HEK293 (cell line): Measurements from ENCODE around the gene CERS4.

Experiments
- CTCF ChIA-PET: fragments of 350-600 bp; formaldehyde crosslinking; extraction: SDS; loops from one replicate; lab custom pipeline; 2021; ENCODE audit warnings: antibody characterized with exemption; lab: Yijun Ruan, JAX
- POLR2A ChIA-PET: fragments of 300-600 bp; formaldehyde crosslinking; extraction: SDS; loops from one replicate; lab custom pipeline; 2020; ENCODE audit warnings: antibody characterized with exemption, inconsistent platforms; lab: Yijun Ruan, JAX
- H3K27ac ChIP-seq: fragments of 200-500 bp; sonication (Bioruptor generic); 2 replicates; pipeline ENCODE4 v1.5.1; 2014; ENCODE audit warnings: low read depth, low read length, control low read depth, inconsistent platforms; ENCODE audit errors: extremely low read depth
- H3K36me3 ChIP-seq, 2 experiments: fragments of 200-500 bp in 1 of 2; sonication (Bioruptor generic) in 1 of 2; 1 replicate in 1 of 2; 2 replicates in 1 of 2; pipeline ENCODE4 v1.5.1; 2014 to 2017; ENCODE audit warnings: inconsistent platforms in 2 of 2, low read length in 2 of 2; ENCODE audit not compliant: control insufficient read depth in 2 of 2, insufficient read depth in 1 of 2
- H3K4me1 ChIP-seq: fragments of 200-500 bp; sonication (Bioruptor generic); 2 replicates; pipeline ENCODE4 v1.5.1; 2014; ENCODE audit warnings: mild to moderate bottlenecking, low read length, inconsistent platforms; ENCODE audit not compliant: control insufficient read depth, insufficient read depth
- H3K4me3 ChIP-seq: 2 replicates; pipeline ENCODE4 v1.5.1; 2011; ENCODE audit warnings: low read depth, mild to moderate bottlenecking, control low read depth, low read length, moderate library complexity
- H3K9me3 ChIP-seq: fragments of 200-500 bp; sonication (Bioruptor generic); 2 replicates; pipeline ENCODE4 v1.5.1; 2014; ENCODE audit warnings: low read depth, low read length, inconsistent platforms; ENCODE audit not compliant: control insufficient read depth, insufficient read depth
- EGR2 ChIP-seq: fragments of 450-650 bp; formaldehyde crosslinking; IDR thresholded peaks from 2 replicates; pipeline ENCODE4 v1.5.1; 2016; ENCODE audit warnings: low read depth, missing biosample characterization, missing genetic modification characterization
- PRDM4 ChIP-seq: fragments of 450-650 bp; formaldehyde crosslinking; IDR thresholded peaks from 2 replicates; pipeline ENCODE4 v1.5.1; 2017; ENCODE audit warnings: missing biosample characterization, missing genetic modification characterization
- ZBTB49 ChIP-seq: fragments of 450-650 bp; formaldehyde crosslinking; IDR thresholded peaks from 2 replicates; pipeline ENCODE4 v1.5.1; 2016; ENCODE audit warnings: missing biosample characterization, missing genetic modification characterization, low read depth
- ZFHX2 ChIP-seq: fragments of 450-650 bp; formaldehyde crosslinking; conservative IDR thresholded peaks from 2 replicates; pipeline ENCODE4 v1.5.1; 2016; ENCODE audit warnings: missing biosample characterization, missing genetic modification characterization
- ZNF138 ChIP-seq: fragments of 450-650 bp; formaldehyde crosslinking; IDR thresholded peaks from 2 replicates; pipeline ENCODE4 v1.5.1; 2016; ENCODE audit warnings: missing biosample characterization, missing genetic modification characterization, borderline replicate concordance
- ZNF26 ChIP-seq: fragments of 450-650 bp; formaldehyde crosslinking; IDR thresholded peaks from 2 replicates; pipeline ENCODE4 v1.5.1; 2016; ENCODE audit warnings: missing biosample characterization, missing genetic modification characterization
- ZNF341 ChIP-seq: fragments of 450-650 bp; formaldehyde crosslinking; IDR thresholded peaks from 2 replicates; pipeline ENCODE4; 2016; ENCODE audit warnings: low read depth, missing biosample characterization, missing genetic modification characterization
- ZNF366 ChIP-seq: fragments of 450-650 bp; formaldehyde crosslinking; conservative IDR thresholded peaks from 2 replicates; pipeline ENCODE4 v1.5.1; 2016; ENCODE audit warnings: missing biosample characterization, missing genetic modification characterization
- ZNF398 ChIP-seq: fragments of 450-650 bp; formaldehyde crosslinking; IDR thresholded peaks from 2 replicates; pipeline ENCODE4 v1.5.1; 2017; ENCODE audit warnings: missing biosample characterization, missing genetic modification characterization
- ZNF488 ChIP-seq: fragments of 450-650 bp; formaldehyde crosslinking; IDR thresholded peaks from 2 replicates; pipeline ENCODE4 v1.5.1; 2016; ENCODE audit warnings: missing biosample characterization, missing genetic modification characterization
- ZNF513 ChIP-seq: fragments of 450-650 bp; IDR thresholded peaks from 2 replicates; pipeline ENCODE4 v1.5.1; 2018; ENCODE audit warnings: missing biosample characterization, missing genetic modification characterization
- ZNF623 ChIP-seq: fragments of 450-650 bp; formaldehyde crosslinking; IDR thresholded peaks from 2 replicates; pipeline ENCODE4 v1.5.1; 2016; ENCODE audit warnings: missing biosample characterization, missing genetic modification characterization

Gene CERS4

GRCh38 chr19:8213827-8214672 is 4.9 kb downstream of the CERS4 start (continued):
- no peak for TF ChIP-seq ZNF488

- Histone ChIP-seq H3K36me3 (peaks cover 0 to 6% of the 10 kb centered on the region in 2 experiments; a peak in 1 of 3 replicates), H3K4me1 (no peaks in the 10 kb centered on the region), H3K27ac (no peak overlapping the region), H3K9me3 (no peaks in the 10 kb centered on the region), H3K4me3 (no peak overlapping the region)
- TF ChIP-seq ZBTB49 (no peak), EGR2 (peak; percentile 98), ZNF513 (tag by site-specific recombination) (peak; percentile 63; the same call in 1 of the 2 replicates), ZNF366 (peak; percentile 47; the same call in 1 of the 2 replicates), ZFHX2 (tag by site-specific recombination) (peak; percentile 93), ZNF138 (tag by site-specific recombination) (no peak), PRDM4 (tag by site-specific recombination) (no peak), ZNF398 (tag by site-specific recombination) (peak; percentile 85), ZNF341 (peak; percentile 46; the same call in 1 of the 2 replicates)
- POLR2A ChIA-PET, result no interaction called here
- CTCF ChIA-PET, result no interaction called here
Observed at GRCh38 chr19:8214802-8215201, 5.6 kb downstream of the CERS4 start.

- H3K4me1 ChIP-seq, result no peaks in the 10 kb centered on the region
- ChIA-PET POLR2A (no interaction called here), CTCF (interaction anchor here (0.6 kb wide), 1 partner anchor 51 kb away, joined by 3 read pairs; no protein-coding TSS in a partner anchor)
- no peaks in the 10 kb centered on the region for H3K9me3 ChIP-seq
- no peak for TF ChIP-seq ZNF513 (tag by site-specific recombination)
- TF ChIP-seq ZNF623 (tag by site-specific recombination), result peak; percentile 94
- no peak for TF ChIP-seq ZNF26 (tag by site-specific recombination)
- H3K27ac ChIP-seq, result no peak overlapping the region
- no peak overlapping the region for H3K4me3 ChIP-seq
- peaks cover 0 to 6% of the 10 kb centered on the region in 2 experiments; a peak in 1 of 3 replicates for H3K36me3 ChIP-seq
Observed at GRCh38 chr19:8215783-8216182, 6.6 kb downstream of the CERS4 start.
